Subcutaneous adipose tissue (tissue), 4 donors: Measurements from ENCODE around the gene EHD2. TPM values are rescaled to one million over a fixed set of nuclear protein-coding genes. Genes with fewer than 3 reads are reported as not detected.

Experiments
- total RNA-seq, 4 donors: library from RNA; depleted of rRNA; stranded (reverse); fragments of >200 nt; gene quantifications; one replicate each; pipeline ENCODE4 v1.1.0, GENCODE V29; 2016
- TF ChIP-seq, protein P1 (sequence below): fragments of 450-650 bp; IDR thresholded peaks from one replicate; pipeline ENCODE4 v1.5.1; 2016; ENCODE audit warnings: low read depth, mild to moderate bottlenecking, control low read depth, antibody characterized with exemption, moderate library complexity

EHD2 gene
- total RNA-seq, 4 donors from 2014 or later, result 77.5 to 340 (median 130) TPM

DNA sequence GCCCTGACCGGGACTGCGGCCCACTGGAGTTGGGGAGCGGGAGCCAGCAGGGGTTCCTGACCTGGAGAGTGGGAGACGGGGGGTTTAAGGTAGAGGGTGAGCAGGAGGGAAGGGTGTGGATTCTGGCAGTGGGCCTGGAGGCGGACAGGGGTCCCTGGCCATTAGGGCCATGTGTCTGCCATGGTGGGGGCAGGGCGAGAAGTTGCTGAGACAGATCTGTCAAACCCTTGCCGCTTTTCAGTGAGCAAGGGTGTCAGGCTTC, 53.1 kb downstream of the EHD2 start:
- TF ChIP-seq, protein P1, sequence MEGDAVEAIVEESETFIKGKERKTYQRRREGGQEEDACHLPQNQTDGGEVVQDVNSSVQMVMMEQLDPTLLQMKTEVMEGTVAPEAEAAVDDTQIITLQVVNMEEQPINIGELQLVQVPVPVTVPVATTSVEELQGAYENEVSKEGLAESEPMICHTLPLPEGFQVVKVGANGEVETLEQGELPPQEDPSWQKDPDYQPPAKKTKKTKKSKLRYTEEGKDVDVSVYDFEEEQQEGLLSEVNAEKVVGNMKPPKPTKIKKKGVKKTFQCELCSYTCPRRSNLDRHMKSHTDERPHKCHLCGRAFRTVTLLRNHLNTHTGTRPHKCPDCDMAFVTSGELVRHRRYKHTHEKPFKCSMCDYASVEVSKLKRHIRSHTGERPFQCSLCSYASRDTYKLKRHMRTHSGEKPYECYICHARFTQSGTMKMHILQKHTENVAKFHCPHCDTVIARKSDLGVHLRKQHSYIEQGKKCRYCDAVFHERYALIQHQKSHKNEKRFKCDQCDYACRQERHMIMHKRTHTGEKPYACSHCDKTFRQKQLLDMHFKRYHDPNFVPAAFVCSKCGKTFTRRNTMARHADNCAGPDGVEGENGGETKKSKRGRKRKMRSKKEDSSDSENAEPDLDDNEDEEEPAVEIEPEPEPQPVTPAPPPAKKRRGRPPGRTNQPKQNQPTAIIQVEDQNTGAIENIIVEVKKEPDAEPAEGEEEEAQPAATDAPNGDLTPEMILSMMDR, result no peak

DNA sequence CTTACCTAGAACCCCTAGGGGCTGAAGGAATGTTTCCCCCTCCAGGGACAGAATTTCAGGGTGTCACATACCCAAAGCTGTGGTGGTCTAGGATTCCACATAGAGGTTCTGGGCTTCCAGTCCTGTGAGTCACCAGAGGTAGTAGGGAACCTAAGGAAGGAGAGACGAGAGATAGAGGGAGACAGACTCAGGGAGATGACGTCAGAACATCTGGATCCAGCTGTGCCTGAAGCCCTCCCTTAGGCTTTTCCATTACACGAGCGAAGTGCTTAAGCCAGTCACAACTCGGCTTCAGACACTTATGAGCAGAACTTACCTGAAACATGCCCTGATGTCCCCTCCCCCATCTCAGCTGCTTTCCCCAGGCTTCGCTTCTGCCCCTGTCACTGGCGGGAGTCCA, 53.4 kb downstream of the EHD2 start:
- TF ChIP-seq, protein P1, result no peak

DNA sequence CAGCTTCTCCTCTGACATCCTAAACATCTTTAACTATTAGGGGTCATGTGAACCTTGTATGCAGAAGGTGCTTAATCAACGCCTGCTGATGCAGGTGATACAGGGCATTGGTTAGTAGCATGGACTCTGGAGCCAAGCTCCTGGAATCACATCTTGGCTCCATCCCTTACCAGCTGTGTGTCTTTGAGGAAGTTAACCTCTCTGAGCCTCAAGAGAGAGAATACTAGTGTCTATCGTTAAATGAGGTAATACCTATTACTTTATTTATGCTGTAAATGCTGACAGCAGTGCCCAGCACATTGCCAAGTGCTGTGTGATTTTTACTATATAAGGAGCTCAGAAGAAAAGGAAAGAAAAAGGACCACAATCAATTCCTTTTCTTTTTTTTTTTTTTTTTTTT, 54.1 kb downstream of the EHD2 start:
- TF ChIP-seq, protein P1, result no peak

DNA sequence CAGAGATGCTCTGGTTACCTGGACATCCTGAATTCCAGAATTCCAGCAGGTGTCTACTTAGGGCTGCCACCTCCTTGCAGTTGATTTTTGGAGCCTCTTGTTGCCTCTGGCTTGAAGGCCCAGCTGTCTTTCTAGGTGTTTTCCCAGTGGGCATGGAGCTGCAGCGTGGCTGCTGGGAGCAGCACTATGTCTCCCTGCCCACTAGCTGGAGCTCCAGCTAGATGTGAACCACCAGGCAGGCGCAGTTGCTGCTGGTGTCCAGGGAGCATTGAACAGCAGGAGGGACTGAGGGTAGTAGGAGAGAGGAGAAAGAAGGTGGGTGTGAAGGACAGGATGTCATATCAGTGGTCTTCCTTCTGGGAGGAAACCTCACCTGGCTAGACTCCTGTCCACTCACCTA, 55.4 kb downstream of the EHD2 start:
- TF ChIP-seq, protein P1, result no peak

DNA sequence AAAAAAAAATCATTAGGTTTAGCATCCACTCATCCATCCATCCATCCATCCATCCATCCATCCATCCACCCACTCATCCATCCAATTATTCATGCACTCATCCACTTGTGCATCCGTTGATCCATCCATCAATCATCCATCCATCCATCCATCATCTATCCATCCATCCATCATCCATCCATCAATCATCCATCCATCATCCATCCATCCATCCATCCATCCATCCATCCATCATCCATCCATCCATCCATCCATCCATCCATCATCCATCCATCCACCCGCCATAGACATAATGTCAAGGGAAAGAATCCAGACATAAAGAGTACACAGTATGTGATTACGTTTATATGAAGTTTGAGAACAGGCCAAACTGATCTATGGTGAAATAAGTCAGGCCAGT, 56.3 kb downstream of the EHD2 start:
- TF ChIP-seq, protein P1, result no peak

DNA sequence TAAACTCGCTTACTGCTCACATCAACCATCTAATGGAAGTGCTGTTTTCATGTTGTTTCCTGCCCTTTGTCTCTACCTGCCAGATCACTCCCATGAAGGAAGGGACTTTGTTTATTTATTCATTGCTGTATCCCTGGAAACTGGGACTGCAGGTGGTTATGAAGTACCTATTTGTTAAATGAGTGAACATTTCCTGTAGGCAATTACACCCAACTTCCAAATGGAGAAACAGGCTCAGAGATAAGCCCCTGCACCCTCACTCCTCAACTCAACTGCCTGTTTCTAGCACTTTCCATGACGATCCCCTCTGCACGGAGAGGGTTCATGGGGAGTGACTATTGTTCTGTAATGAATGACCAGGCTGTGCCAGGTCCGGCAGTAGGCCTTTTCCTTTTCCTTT, 63.3 kb downstream of the EHD2 start:
- TF ChIP-seq, protein P1, result no peak

DNA sequence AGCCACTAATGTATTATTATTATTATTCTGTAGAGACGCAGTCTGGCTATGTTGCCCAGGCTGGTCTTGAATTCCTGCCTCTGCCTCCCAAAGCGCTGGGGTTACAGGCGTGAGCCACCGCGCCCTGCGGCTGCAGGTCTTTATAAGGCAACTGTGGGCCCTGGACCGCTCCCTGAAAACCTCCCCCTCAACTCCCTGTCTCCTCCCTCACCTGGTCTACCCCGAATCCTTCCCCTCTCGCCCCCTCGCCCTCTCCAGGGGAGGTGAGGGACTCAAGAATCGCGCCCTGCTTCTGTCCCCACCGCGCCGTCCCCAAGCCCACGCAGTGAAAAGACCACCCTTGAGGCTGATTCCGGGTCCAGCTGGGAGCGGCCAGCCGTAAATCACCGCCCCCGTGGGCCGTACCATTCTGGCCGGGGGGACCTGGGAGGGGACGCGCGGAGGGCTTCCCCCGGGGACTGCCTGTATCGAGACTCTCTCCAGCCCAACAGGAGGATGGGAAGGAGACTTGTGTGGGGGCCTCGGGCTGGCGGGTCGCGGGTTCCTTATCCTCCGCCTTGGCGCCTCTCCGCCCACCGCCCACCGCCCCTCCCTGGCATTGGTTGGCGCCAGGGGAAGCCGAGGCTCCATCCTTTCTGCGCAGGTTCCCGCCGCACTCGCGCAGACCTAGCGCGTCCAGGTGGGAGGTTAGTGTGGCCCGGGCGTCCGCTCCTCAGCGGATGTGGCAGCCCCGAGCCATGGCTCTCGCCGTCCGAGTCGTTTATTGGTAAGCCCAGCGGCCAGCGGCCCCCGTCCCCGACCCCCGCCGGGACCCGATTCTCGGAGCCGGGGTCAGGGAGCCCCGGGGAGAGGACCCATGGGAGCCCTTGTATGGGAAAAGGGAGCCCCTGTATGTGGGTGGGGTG, 65.1 kb downstream of the EHD2 start, which contains the start of gene SELENOW:
Gene SELENOW (plus strand): TSS at position 655 of the 905 bp plus-strand sequence. CDS start 83 bp downstream, at position 738.
- TF ChIP-seq, protein P1, result no peak
